ENCODE measurements around the gene YEATS2.
A peak's percentile ranks its signal among the peaks of the same experiment; 100 is the strongest.
"Not testable (repeated sequence)": the region's sequence is repeated elsewhere in the genome, so short reads cannot be mapped to it uniquely, and the experiment has no call there.

Gene YEATS2

GRCh38 chr3:183697123-183697609, 431 bp upstream of the YEATS2 start:
- H3K4me3 ChIP-seq (replicated peaks; ENCODE audit: low read depth, low read length), result peak overlapping the region; percentile 99
- TF ChIP-seq CTCF (IDR thresholded peaks at IDR 0.05; ENCODE audit: low read depth, low read length, missing control alignments), result no peak
- no peak for DNase-seq (ENCODE audit: extremely low read depth, low read depth)

- TF ChIP-seq CTCF (IDR thresholded peaks at IDR 0.05; ENCODE audit: low read depth, low read length, missing control alignments), result no peak
- no peak for DNase-seq (ENCODE audit: extremely low read depth, low read depth)
- peak overlapping the region; percentile 99 for H3K4me3 ChIP-seq (replicated peaks; ENCODE audit: low read depth, low read length)
These were observed 738 bp downstream of the YEATS2 start for GRCh38 chr3:183698318-183698751.

- no peak for DNase-seq (ENCODE audit: extremely low read depth, low read depth)
- no peak for TF ChIP-seq CTCF (IDR thresholded peaks at IDR 0.05; ENCODE audit: low read depth, low read length, missing control alignments)
These were observed 1.2 kb downstream of the YEATS2 start for GRCh38 chr3:183698756-183699155.

GRCh38 chr3:183699238-183699947, 1.8 kb downstream of the YEATS2 start:
- peak overlapping the region; percentile 99 for H3K4me3 ChIP-seq (replicated peaks; ENCODE audit: low read depth, low read length)
- DNase-seq (ENCODE audit: extremely low read depth, low read depth), result no peak
- no peak for TF ChIP-seq CTCF (IDR thresholded peaks at IDR 0.05; ENCODE audit: low read depth, low read length, missing control alignments)

More at GRCh38 chr3:183698756-183699155, 1.2 kb downstream of the YEATS2 start:
- H3K4me3 ChIP-seq (replicated peaks; ENCODE audit: low read depth, low read length), result peak overlapping the region; percentile 99

- H3K4me3 ChIP-seq (replicated peaks; ENCODE audit: low read depth, low read length), result no peak overlapping the region
- no peak for DNase-seq (ENCODE audit: extremely low read depth, low read depth)
- TF ChIP-seq CTCF (IDR thresholded peaks at IDR 0.05; ENCODE audit: low read depth, low read length, missing control alignments), result no peak
These were observed 4.1 kb downstream of the YEATS2 start for GRCh38 chr3:183701744-183702143.

- DNase-seq (ENCODE audit: extremely low read depth, low read depth); H3K4me3 ChIP-seq (replicated peaks; ENCODE audit: low read depth, low read length): not testable (repeated sequence)
These were observed 6.3 kb downstream of the YEATS2 start for GRCh38 chr3:183703892-183704291.

GRCh38 chr3:183710231-183710630, 12.6 kb downstream of the YEATS2 start:
- DNase-seq (ENCODE audit: extremely low read depth, low read depth), result no peak
- no peak for TF ChIP-seq CTCF (IDR thresholded peaks at IDR 0.05; ENCODE audit: low read depth, low read length, missing control alignments)
- H3K4me3 ChIP-seq (replicated peaks; ENCODE audit: low read depth, low read length), result no peak overlapping the region
